ENCODE data around the gene UBE2L6.

UBE2L6 gene

DNA sequence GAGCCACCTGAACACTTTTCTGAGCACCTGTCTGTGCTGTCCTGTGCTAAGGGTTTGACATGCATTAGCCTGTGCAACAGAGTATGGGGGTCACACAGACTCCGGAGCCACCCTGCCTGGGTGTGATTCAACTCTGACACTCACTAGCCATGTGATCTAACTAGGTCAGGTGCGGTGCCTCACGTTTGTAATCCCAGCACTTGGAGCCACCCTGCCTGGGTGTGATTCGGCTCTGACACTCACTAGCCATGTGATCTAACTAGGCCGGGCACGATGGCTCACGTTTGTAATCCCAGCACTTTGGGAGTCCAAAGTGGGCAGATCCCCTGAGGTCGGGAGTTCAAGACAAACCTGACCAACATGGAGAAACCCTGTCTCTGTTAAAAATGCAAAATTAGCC lies 11.4 kb downstream of the UBE2L6 start:
- no peak for TF ChIP-seq CTCF (IDR thresholded peaks at IDR 0.05; ENCODE audit: low read depth, low read length)
- H3K4me3 ChIP-seq (ENCODE audit: low read depth, low read length) = no peak overlapping the region
- in situ Hi-C loops (cut with HindIII; ENCODE audit: low sequenced_read_pairs) = no loop called here
- DNase-seq (ENCODE audit: low read depth, low spot score) = no peak

GRCh38 chr11:57555393-57555792 lies 12.1 kb downstream of the UBE2L6 start:
- no peak for DNase-seq (ENCODE audit: low read depth, low spot score)
- H3K4me3 ChIP-seq (ENCODE audit: low read depth, low read length) = no peak overlapping the region
- TF ChIP-seq CTCF (IDR thresholded peaks at IDR 0.05; ENCODE audit: low read depth, low read length) = no peak
- in situ Hi-C loops (cut with HindIII; ENCODE audit: low sequenced_read_pairs) = no loop called here

- DNase-seq (ENCODE audit: low read depth, low spot score) = no peak
- in situ Hi-C loops (cut with HindIII; ENCODE audit: low sequenced_read_pairs) = no loop called here
- TF ChIP-seq CTCF (IDR thresholded peaks at IDR 0.05; ENCODE audit: low read depth, low read length) = no peak
- no peak overlapping the region for H3K4me3 ChIP-seq (ENCODE audit: low read depth, low read length)
These were observed 15.0 kb downstream of the UBE2L6 start for GRCh38 chr11:57552479-57552878.

- no peak overlapping the region for H3K4me3 ChIP-seq (ENCODE audit: low read depth, low read length)
- DNase-seq (ENCODE audit: low read depth, low spot score) = no peak
- no peak for TF ChIP-seq CTCF (IDR thresholded peaks at IDR 0.05; ENCODE audit: low read depth, low read length)
- in situ Hi-C loops (cut with HindIII; ENCODE audit: low sequenced_read_pairs) = no loop called here
These were observed 15.5 kb downstream of the UBE2L6 start for GRCh38 chr11:57551941-57552340.

DNA sequence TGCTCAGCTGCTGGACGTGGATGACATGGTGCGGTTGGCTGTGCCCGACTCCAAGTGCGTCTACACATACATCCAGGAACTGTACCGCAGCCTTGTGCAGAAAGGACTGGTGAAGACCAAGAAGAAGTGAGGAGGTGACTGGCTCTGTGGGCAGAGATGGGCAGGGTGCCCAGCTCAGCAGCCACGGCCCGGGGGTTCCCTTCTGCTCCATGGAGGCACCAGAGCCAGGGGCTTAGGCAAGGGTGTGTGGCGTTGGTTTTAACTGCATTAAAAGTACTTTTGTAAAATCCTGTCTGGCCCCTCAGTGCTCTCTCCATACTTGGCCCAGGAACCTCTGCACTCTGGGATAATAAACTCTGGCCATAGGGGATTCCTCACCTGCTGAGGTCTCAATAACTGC lies 17.5 kb downstream of the UBE2L6 start:
- TF ChIP-seq CTCF (IDR thresholded peaks at IDR 0.05; ENCODE audit: low read depth, low read length) = no peak
- no peak for DNase-seq (ENCODE audit: low read depth, low spot score)
- in situ Hi-C loops (cut with HindIII; ENCODE audit: low sequenced_read_pairs) = no loop called here
- H3K4me3 ChIP-seq (ENCODE audit: low read depth, low read length) = no peak overlapping the region

DNA sequence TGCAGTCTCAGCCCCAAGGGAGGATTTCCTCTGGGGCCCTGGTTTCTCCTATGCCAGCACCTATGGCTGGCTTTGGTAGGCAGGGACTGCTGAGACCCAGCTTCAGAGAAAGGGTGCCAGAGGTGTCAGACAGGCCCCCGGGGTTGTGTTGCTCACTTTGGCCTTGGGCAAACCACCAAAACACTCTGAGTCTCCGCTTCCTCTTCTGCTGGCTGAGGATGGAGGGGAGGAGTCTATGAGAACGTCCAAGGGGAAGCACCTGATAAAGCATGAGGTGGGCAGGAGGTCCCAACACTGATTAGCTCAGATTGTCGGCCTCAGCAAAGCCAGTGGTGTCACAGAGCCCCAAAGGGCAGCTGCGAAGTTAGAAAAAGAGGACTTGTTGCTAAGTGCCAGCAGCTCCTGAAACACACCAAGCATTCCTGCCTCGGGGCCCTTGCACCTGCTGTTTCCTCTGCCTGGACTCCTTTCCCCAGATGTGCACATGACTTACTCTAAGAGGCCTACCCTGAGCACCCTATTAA lies 19.6 kb downstream of the UBE2L6 start:
- no peak overlapping the region for H3K4me3 ChIP-seq (ENCODE audit: low read depth, low read length)
- TF ChIP-seq CTCF (IDR thresholded peaks at IDR 0.05; ENCODE audit: low read depth, low read length) = no peak
- no peak for DNase-seq (ENCODE audit: low read depth, low spot score)
- in situ Hi-C loops (cut with HindIII; ENCODE audit: low sequenced_read_pairs) = no loop called here
